Suppressor macrophage (primary cell): ENCODE results near the gene BATF3.
"Not testable (repeated sequence)": the region's sequence is repeated elsewhere in the genome, so short reads cannot be mapped to it uniquely, and the experiment has no call there.

Experiments used
- DNase-seq, 4 experiments: peaks; one replicate each; pipeline ENCODE4 v3.0.0-alpha.2; 2020 to 2022
- total RNA-seq, 17 experiments: gene quantifications; one replicate each; lab custom pipeline; 2026; ENCODE audit warnings: mixed read lengths in 6 of 17, inconsistent platforms in 3 of 17; lab: John Stamatoyannopoulos, UW

The BATF3 gene
- 0.36 to 45.4 (median 1.9) reads per million in 17 experiments for total RNA-seq

GRCh38 chr1:212699625-212700222 lies at the start of gene BATF3:
BATF3 (minus strand) TSS chr1:212699840; CDS start chr1:212699762, 78 bp downstream.
- DNase-seq, result peak; percentile 28 to 78 (median 53)

- no peak for DNase-seq
Observed at GRCh38 chr1:212746546-212746945, 46.9 kb upstream of the BATF3 start.

- DNase-seq, result no peak
Observed at GRCh38 chr1:212745303-212745702, 45.7 kb upstream of the BATF3 start.

GRCh38 chr1:212743901-212744475 lies 44.3 kb upstream of the BATF3 start:
- no peak for DNase-seq

GRCh38 chr1:212738330-212738729 lies 38.7 kb upstream of the BATF3 start:
- DNase-seq, result no peak

- DNase-seq, result no peak
Observed at GRCh38 chr1:212737559-212737958, 37.9 kb upstream of the BATF3 start.

- no peak for DNase-seq
Observed at GRCh38 chr1:212733109-212733508, 33.5 kb upstream of the BATF3 start.

- DNase-seq, result no peak
Observed at GRCh38 chr1:212731630-212732029, 32.0 kb upstream of the BATF3 start.

- no peak for DNase-seq
Observed at GRCh38 chr1:212728606-212729005, 29.0 kb upstream of the BATF3 start.

- peak in 1 of 4 experiments; percentile 8 for DNase-seq
Observed at GRCh38 chr1:212727386-212728181, 27.9 kb upstream of the BATF3 start.

- not testable (repeated sequence) for DNase-seq
Observed at GRCh38 chr1:212724679-212725078, 25.0 kb upstream of the BATF3 start.

GRCh38 chr1:212722270-212722957 lies 22.8 kb upstream of the BATF3 start:
- DNase-seq, result no peak

GRCh38 chr1:212721388-212722247 lies 22.0 kb upstream of the BATF3 start:
- DNase-seq, result no peak

- DNase-seq, result no peak
Observed at GRCh38 chr1:212719633-212720032, 20.0 kb upstream of the BATF3 start.

- peak; percentile 26 to 58 (median 46) for DNase-seq
Observed at GRCh38 chr1:212718499-212718898, 18.9 kb upstream of the BATF3 start.

- no peak for DNase-seq
Observed at GRCh38 chr1:212716161-212716560, 16.5 kb upstream of the BATF3 start.

GRCh38 chr1:212713465-212714136 lies 14.0 kb upstream of the BATF3 start:
- DNase-seq, result no peak

GRCh38 chr1:212712451-212713303 lies 13.0 kb upstream of the BATF3 start:
- no peak for DNase-seq

GRCh38 chr1:212711974-212712373 lies 12.3 kb upstream of the BATF3 start:
- not testable (repeated sequence) for DNase-seq

- DNase-seq, result peak in 2 of 4 experiments; percentile 19 to 22
Observed at GRCh38 chr1:212710566-212710965, 10.9 kb upstream of the BATF3 start.
